HepG2 (cell line): ENCODE data around the gene MYO1E. TPM values are rescaled to one million over a fixed set of nuclear protein-coding genes. Genes with fewer than 3 reads are reported as not detected.

Source experiments
- ATAC-seq: fragments of 200-7000 bp; cut with Tn5 transposase; 3 replicates; pipeline ENCODE4 v1.9.1; 2020; ENCODE audit warnings: mild to moderate bottlenecking, moderate library complexity
- BruUV-seq: library from RNA; stranded (reverse); fragments of 400-500 nt; replicated peaks from 2 replicates; lab custom pipeline; 2021; lab: Mats Ljungman, UMichigan
- CTCF ChIA-PET: fragments of 300-600 bp; formaldehyde crosslinking; extraction: SDS; loops from one replicate; lab custom pipeline; 2021; ENCODE audit warnings: low total read pairs, inconsistent platforms, low intra/inter-chr PET ratio; lab: Yijun Ruan, JAX
- POLR2A ChIA-PET: fragments of 350-600 bp; sonication (Branson Sonifier 250); formaldehyde crosslinking; loops from one replicate; lab custom pipeline; 2020; ENCODE audit warnings: antibody characterized with exemption, inconsistent platforms; lab: Yijun Ruan, JAX
- DNase-seq: peaks from one replicate; pipeline ENCODE4 v3.0.0-alpha.2; 2015; ENCODE audit warnings: low spot score
- FAIRE-seq: peaks from 3 replicates; lab custom pipeline; 2011; peaks lifted over from hg19 to GRCh38; lab: Jason Lieb, UNC
- H2AFZ ChIP-seq: one replicate; pipeline ENCODE4 v1.6.1; 2011; ENCODE audit warnings: low read length, inconsistent platforms
- H3K27ac ChIP-seq: fragments of 300-600 bp; 3 replicates; pipeline ENCODE4 v1.8.0; 2011; ENCODE audit warnings: mixed run types, mild to moderate bottlenecking, mixed read lengths, low read length, inconsistent platforms; ENCODE audit not compliant: insufficient read depth; ENCODE audit errors: extremely low read length
- H3K27me3 ChIP-seq, 2 experiments: fragments of 200-600 bp in 1 of 2; 2 replicates in 1 of 2; 3 replicates in 1 of 2; pipeline versions ENCODE4 v1.6.0 to v1.8.0; 2011; ENCODE audit warnings: low read length in 2 of 2, mild to moderate bottlenecking in 2 of 2, moderate library complexity in 2 of 2, inconsistent platforms in 1 of 2; ENCODE audit not compliant: insufficient read depth in 2 of 2, control insufficient read depth in 1 of 2
- H3K36me3 ChIP-seq, 2 experiments: fragments of 200-600 bp in 1 of 2; replicated peaks in 1 of 2; 2 replicates in 1 of 2; 3 replicates in 1 of 2; pipeline versions ENCODE4 v1.5.1 to v1.8.0; 2011; ENCODE audit warnings: low read length in 2 of 2, inconsistent platforms in 1 of 2; ENCODE audit not compliant: insufficient read depth in 2 of 2, control insufficient read depth in 1 of 2
- H3K4me1 ChIP-seq: 2 replicates; pipeline ENCODE4 v1.5.1; 2012; ENCODE audit warnings: low read length, inconsistent platforms; ENCODE audit not compliant: insufficient read depth
- H3K4me2 ChIP-seq: 2 replicates; pipeline ENCODE4 v1.6.0; 2011; ENCODE audit warnings: low read depth, low read length, inconsistent platforms
- H3K4me3 ChIP-seq, 3 experiments: fragments of 200-600 bp in 1 of 3; sonication (generic), shearing (Covaris generic) in 1 of 3; replicated peaks in 1 of 3; 2 replicates each; pipeline ENCODE4 v1.5.1; 2011 to 2016; ENCODE audit warnings: low read length in 3 of 3, inconsistent platforms in 2 of 3, low read depth in 2 of 3, mild to moderate bottlenecking in 2 of 3, control low read depth in 1 of 3, mixed read lengths in 1 of 3; ENCODE audit not compliant: insufficient read depth in 1 of 3
- H3K79me2 ChIP-seq: one replicate; pipeline ENCODE4 v1.6.1; 2011; ENCODE audit warnings: low read length, inconsistent platforms; ENCODE audit not compliant: insufficient read depth
- H3K9ac ChIP-seq: 2 replicates; pipeline ENCODE4 v1.6.0; 2011; ENCODE audit warnings: mild to moderate bottlenecking, low read depth, low read length, inconsistent platforms; ENCODE audit not compliant: insufficient read depth
- H3K9me3 ChIP-seq: 2 replicates; pipeline ENCODE4 v1.5.1; 2012; ENCODE audit warnings: mild to moderate bottlenecking, low read length
- H4K20me1 ChIP-seq: 2 replicates; pipeline ENCODE4 v1.6.0; 2011; ENCODE audit warnings: inconsistent platforms, mild to moderate bottlenecking, low read length, moderate library complexity; ENCODE audit not compliant: insufficient read depth
- ESRRA ChIP-seq: sonication (generic); formaldehyde crosslinking; IDR thresholded peaks from 2 replicates; pipeline ENCODE4 v1.5.1; 2020; ENCODE audit warnings: mild to moderate bottlenecking, low read depth, missing genetic modification reagents
- KDM6A ChIP-seq: IDR thresholded peaks from 2 replicates; pipeline ENCODE4 v1.6.1; 2016; ENCODE audit warnings: low read depth
- MTA3 ChIP-seq: sonication (generic); formaldehyde crosslinking; IDR thresholded peaks from 2 replicates; pipeline ENCODE4 v1.4.0; 2020; ENCODE audit warnings: missing genetic modification reagents
- PBX3 ChIP-seq: sonication (generic); formaldehyde crosslinking; IDR thresholded peaks from 2 replicates; pipeline ENCODE4 v1.8.1; 2023; ENCODE audit warnings: missing genetic modification reagents, inconsistent platforms, borderline replicate concordance
- PRDM15 ChIP-seq: sonication (generic); formaldehyde crosslinking; IDR thresholded peaks from 2 replicates; pipeline ENCODE4 v1.4.0; 2020; ENCODE audit warnings: missing genetic modification reagents
- SNAI1 ChIP-seq: sonication (generic); formaldehyde crosslinking; IDR thresholded peaks from 2 replicates; pipeline ENCODE4 v1.5.0; 2020; ENCODE audit warnings: mild to moderate bottlenecking, missing genetic modification reagents, borderline replicate concordance
- ZBTB33 ChIP-seq: sonication (generic); formaldehyde crosslinking; IDR thresholded peaks from 2 replicates; pipeline ENCODE4 v1.4.0; 2020; ENCODE audit warnings: missing genetic modification reagents
- ZNF292 ChIP-seq: sonication (generic); formaldehyde crosslinking; IDR thresholded peaks from 2 replicates; pipeline ENCODE4 v1.8.1; 2022; ENCODE audit warnings: mild to moderate bottlenecking, low read depth, missing genetic modification reagents, borderline replicate concordance
- WGBS: methylation state at CpG from one replicate; pipeline ENCODE4 v1.1.6; 2017; ENCODE audit warnings: low lambda C conversion rate; 5-methylcytosine and 5-hydroxymethylcytosine counted together
- in situ Hi-C: cut with HindIII; loops from 2 replicates; pipeline ENCODE4 v1.10.0; 2017; ENCODE audit warnings: low pct_unique_long_range_greater_than_20kb; ENCODE audit not compliant: extremely low pct_ligation_motif_present
- intact Hi-C: fragments of 100-400 bp; cut with micrococcal nuclease; formaldehyde crosslinking; loops from one replicate; pipeline ENCODE4 v1.10.0; 2022; ENCODE audit not compliant: unreplicated experiment
- polyA plus RNA-seq, 8 experiments: library from polyadenylated mRNA; depleted of rRNA in 3 of 8; stranded (reverse) in 7 of 8; unstranded in 1 of 8; fragments of >200 nt; fragmentation: Illumina TruSeq in 4 of 8; extraction: Trizol in 4 of 8; gene quantifications; 2 replicates each; pipeline versions ENCODE4 v1.2.1 to v1.2.3, GENCODE V29; 2011 to 2016; ENCODE audit warnings: low read depth in 4 of 8, missing spikeins in 1 of 8, mixed read lengths in 1 of 8; ENCODE audit not compliant: insufficient read depth in 1 of 8
- total RNA-seq, 5 experiments: library from RNA; depleted of rRNA; stranded (reverse); fragments of >200 nt; fragmentation: Illumina TruSeq; extraction: Trizol; gene quantifications; 2 replicates each; pipeline ENCODE4 v1.2.3, GENCODE V29; 2016; ENCODE audit warnings: low read depth in 1 of 5
- TF ChIP-seq, protein P1 (sequence below): sonication (generic); formaldehyde crosslinking; IDR thresholded peaks from 2 replicates; pipeline ENCODE4 v1.9.0; 2021; ENCODE audit warnings: missing genetic modification reagents, borderline replicate concordance
- TF ChIP-seq, protein P2 (sequence below): sonication (generic); formaldehyde crosslinking; IDR thresholded peaks from 2 replicates; pipeline ENCODE4 v1.5.0; 2020; ENCODE audit warnings: missing genetic modification reagents

Gene MYO1E
- total and polyA plus RNA-seq, 2 of the 13 experiments (the other 11 are each of a cell fraction or from before 2014, with no cell fraction given) = 15.7 to 25.1 TPM

DNA sequence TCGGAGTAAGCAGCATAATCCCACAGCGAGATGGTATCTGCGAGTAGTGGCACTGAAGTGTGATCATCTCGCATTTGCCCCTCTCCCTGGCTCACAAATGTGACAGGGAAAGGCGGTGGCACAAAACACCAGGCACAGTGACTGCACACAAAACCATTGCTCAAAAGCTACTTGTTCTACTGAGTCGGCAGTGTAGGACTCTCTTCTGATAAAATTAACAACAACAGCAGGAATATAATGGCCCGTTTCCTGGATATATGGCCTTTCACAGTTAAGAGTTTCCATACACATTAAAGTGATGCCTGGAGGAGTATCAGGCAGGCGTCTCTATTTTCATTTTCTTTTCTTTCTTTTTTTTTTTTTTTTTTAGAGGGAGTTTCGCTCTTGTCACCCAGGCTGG lies 69.0 kb downstream of the MYO1E start:
- ChIA-PET CTCF (no interaction called here), POLR2A (no interaction called here)
- H3K9me3 ChIP-seq = no peaks in the 10 kb centered on the region
- peaks cover 0 to 1% of the 10 kb centered on the region in 2 experiments; a peak in 1 of 5 replicates for H3K36me3 ChIP-seq
- no peaks in the 10 kb centered on the region for H3K27me3 ChIP-seq
- H3K79me2 ChIP-seq = peaks cover 3% of the 10 kb centered on the region
- no peak overlapping the region for H3K4me2 ChIP-seq
- TF ChIP-seq, protein P1, sequence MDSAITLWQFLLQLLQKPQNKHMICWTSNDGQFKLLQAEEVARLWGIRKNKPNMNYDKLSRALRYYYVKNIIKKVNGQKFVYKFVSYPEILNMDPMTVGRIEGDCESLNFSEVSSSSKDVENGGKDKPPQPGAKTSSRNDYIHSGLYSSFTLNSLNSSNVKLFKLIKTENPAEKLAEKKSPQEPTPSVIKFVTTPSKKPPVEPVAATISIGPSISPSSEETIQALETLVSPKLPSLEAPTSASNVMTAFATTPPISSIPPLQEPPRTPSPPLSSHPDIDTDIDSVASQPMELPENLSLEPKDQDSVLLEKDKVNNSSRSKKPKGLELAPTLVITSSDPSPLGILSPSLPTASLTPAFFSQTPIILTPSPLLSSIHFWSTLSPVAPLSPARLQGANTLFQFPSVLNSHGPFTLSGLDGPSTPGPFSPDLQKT (CRISPR knock-in tag) = no peak
- TF ChIP-seq PRDM15 (CRISPR knock-in tag) = no peak
- TF ChIP-seq, protein P2, sequence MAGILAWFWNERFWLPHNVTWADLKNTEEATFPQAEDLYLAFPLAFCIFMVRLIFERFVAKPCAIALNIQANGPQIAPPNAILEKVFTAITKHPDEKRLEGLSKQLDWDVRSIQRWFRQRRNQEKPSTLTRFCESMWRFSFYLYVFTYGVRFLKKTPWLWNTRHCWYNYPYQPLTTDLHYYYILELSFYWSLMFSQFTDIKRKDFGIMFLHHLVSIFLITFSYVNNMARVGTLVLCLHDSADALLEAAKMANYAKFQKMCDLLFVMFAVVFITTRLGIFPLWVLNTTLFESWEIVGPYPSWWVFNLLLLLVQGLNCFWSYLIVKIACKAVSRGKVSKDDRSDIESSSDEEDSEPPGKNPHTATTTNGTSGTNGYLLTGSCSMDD (CRISPR knock-in tag) = no peak
- TF ChIP-seq KDM6A (CRISPR knock-in tag) = no peak
- no peak for TF ChIP-seq MTA3 (CRISPR knock-in tag)
- TF ChIP-seq ESRRA (CRISPR knock-in tag) = no peak
- TF ChIP-seq ZNF292 (CRISPR knock-in tag) = no peak
- TF ChIP-seq SNAI1 (CRISPR knock-in tag) = no peak
- TF ChIP-seq ZBTB33 (CRISPR knock-in tag) = no peak
- TF ChIP-seq PBX3 (CRISPR knock-in tag) = no peak
- WGBS = 97% methylated on average over 9 of the region's 9 CpGs
- FAIRE-seq (no peak), DNase-seq (no peak), ATAC-seq (no peak)
- H4K20me1 ChIP-seq = 0 out of 2 replicates have a peak, but pooled peaks cover 2% of the 10 kb centered on the region
- no peak overlapping the region for H3K9ac ChIP-seq
- no peak overlapping the region for H2AFZ ChIP-seq
- no TSS peak for BruUV-seq
- H3K27ac ChIP-seq = no peak overlapping the region
- intact Hi-C loops (no loop called here), in situ Hi-C loops (no loop called here)
- peaks cover 25% of the 10 kb centered on the region for H3K4me1 ChIP-seq
- no peak overlapping the region for H3K4me3 ChIP-seq
